Neutrophil (primary cell): ENCODE data around the gene ZNF493.

Experiments used
- H3K27ac ChIP-seq: fragments of 200-600 bp; sonication (generic); 2 replicates; pipeline ENCODE4 v1.5.1; 2016; ENCODE audit warnings: mild to moderate bottlenecking, moderate library complexity
- H3K27me3 ChIP-seq: fragments of 200-600 bp; sonication (generic); 2 replicates; pipeline ENCODE4 v1.6.0; 2016; ENCODE audit warnings: mild to moderate bottlenecking
- H3K36me3 ChIP-seq: fragments of 200-600 bp; sonication (generic); 2 replicates; pipeline ENCODE4 v1.5.1; 2017
- H3K4me1 ChIP-seq, 2 experiments: fragments of 200-600 bp in 1 of 2; sonication (generic) in 1 of 2; 1 replicate in 1 of 2; 2 replicates in 1 of 2; pipeline versions ENCODE4 v1.5.1 to v1.6.1; 2013 to 2016; ENCODE audit warnings: low read depth in 1 of 2, low read length in 1 of 2, mild to moderate bottlenecking in 1 of 2, moderate library complexity in 1 of 2; ENCODE audit not compliant: control insufficient read depth in 1 of 2, insufficient read depth in 1 of 2
- H3K4me3 ChIP-seq, 2 experiments: fragments of 200-600 bp in 1 of 2; sonication (generic) in 1 of 2; 1 replicate in 1 of 2; 2 replicates in 1 of 2; pipeline ENCODE4 v1.5.1; 2013 to 2016; ENCODE audit warnings: low read depth in 1 of 2, low read length in 1 of 2, mild to moderate bottlenecking in 1 of 2, moderate library complexity in 1 of 2
- H3K9me3 ChIP-seq: fragments of 200-600 bp; sonication (generic); 2 replicates; pipeline ENCODE4 v1.5.1; 2016
- CTCF ChIP-seq: fragments of 200-600 bp; sonication (generic); IDR thresholded peaks from 2 replicates; pipeline ENCODE4 v1.5.1; 2016; ENCODE audit warnings: antibody characterized with exemption

ZNF493 gene

GRCh38 chr19:21423057-21424041 is 26.4 kb downstream of the ZNF493 start:
- Histone ChIP-seq H3K9me3 (peaks cover 75% of the 10 kb centered on the region), H3K27me3 (no peaks in the 10 kb centered on the region), H3K4me1 (no peaks in the 10 kb centered on the region), H3K36me3 (peaks cover 3% of the 10 kb centered on the region), H3K4me3 (no peak overlapping the region), H3K27ac (no peak overlapping the region)
- no peak for TF ChIP-seq CTCF

- Histone ChIP-seq H3K27me3 (no peaks in the 10 kb centered on the region), H3K4me3 (no peak overlapping the region), H3K9me3 (peaks cover 32% of the 10 kb centered on the region), H3K4me1 (no peaks in the 10 kb centered on the region), H3K36me3 (no peaks in the 10 kb centered on the region), H3K27ac (no peak overlapping the region)
- TF ChIP-seq CTCF, result no peak
Measured at GRCh38 chr19:21430675-21431074, 33.7 kb downstream of the ZNF493 start.

- TF ChIP-seq CTCF, result no peak
- Histone ChIP-seq H3K4me1 (no peaks in the 10 kb centered on the region), H3K36me3 (no peaks in the 10 kb centered on the region), H3K9me3 (peaks cover 26% of the 10 kb centered on the region), H3K27me3 (no peaks in the 10 kb centered on the region), H3K4me3 (no peak overlapping the region), H3K27ac (no peak overlapping the region)
Measured at GRCh38 chr19:21432590-21432989, 35.7 kb downstream of the ZNF493 start.

GRCh38 chr19:21434516-21434915 is 37.6 kb downstream of the ZNF493 start:
- H3K4me1 ChIP-seq, result no peaks in the 10 kb centered on the region
- no peak overlapping the region for H3K4me3 ChIP-seq
- H3K27ac ChIP-seq, result no peak overlapping the region
- H3K27me3 ChIP-seq, result no peaks in the 10 kb centered on the region
- H3K36me3 ChIP-seq, result no peaks in the 10 kb centered on the region
- TF ChIP-seq CTCF, result no peak
- peaks cover 16% of the 10 kb centered on the region for H3K9me3 ChIP-seq

GRCh38 chr19:21434967-21435544 is 38.1 kb downstream of the ZNF493 start:
- Histone ChIP-seq H3K36me3 (no peaks in the 10 kb centered on the region), H3K9me3 (peaks cover 13% of the 10 kb centered on the region), H3K27ac (no peak overlapping the region), H3K27me3 (no peaks in the 10 kb centered on the region), H3K4me1 (no peaks in the 10 kb centered on the region), H3K4me3 (no peak overlapping the region)
- no peak for TF ChIP-seq CTCF
